ENCODE results near the gene TGM4.

The TGM4 gene

GRCh38 chr3:44862226-44862637 is 12.2 kb upstream of the TGM4 start:
- peak overlapping the region; percentile 85 for H3K27ac Mint-ChIP-seq
- H3K27me3 Mint-ChIP-seq = no peaks in the 10 kb centered on the region

GRCh38 chr3:44865272-44866035 is 9.0 kb upstream of the TGM4 start:
- no peak for DNase-seq
- Mint-ChIP-seq H3K4me3 (no peak overlapping the region), H3K36me3 (ENCODE audit: low read depth) (peaks cover 44% of the 10 kb centered on the region), H3K9me3 (no peaks in the 10 kb centered on the region), H3K27ac (peak overlapping the region; percentile 82), H3K4me1 (ENCODE audit: low read depth) (peaks cover 50% of the 10 kb centered on the region), H3K27me3 (no peaks in the 10 kb centered on the region)

More at GRCh38 chr3:44862226-44862637, 12.2 kb upstream of the TGM4 start:
- peak overlapping the region; percentile 82 for H3K4me3 Mint-ChIP-seq
- H3K4me1 Mint-ChIP-seq (ENCODE audit: low read depth) = peaks cover 50% of the 10 kb centered on the region
- H3K9me3 Mint-ChIP-seq = no peaks in the 10 kb centered on the region
- H3K36me3 Mint-ChIP-seq (ENCODE audit: low read depth) = peaks cover 39% of the 10 kb centered on the region
- DNase-seq = no peak

- Mint-ChIP-seq H3K27ac (peak overlapping the region; percentile 47), H3K4me1 (ENCODE audit: low read depth) (peaks cover 42% of the 10 kb centered on the region), H3K4me3 (no peak overlapping the region), H3K27me3 (no peaks in the 10 kb centered on the region), H3K36me3 (ENCODE audit: low read depth) (peaks cover 39% of the 10 kb centered on the region), H3K9me3 (no peaks in the 10 kb centered on the region)
- no peak for DNase-seq
Observed at GRCh38 chr3:44867421-44868111, 6.8 kb upstream of the TGM4 start.

GRCh38 chr3:44870375-44871061 is 3.9 kb upstream of the TGM4 start:
- H3K36me3 Mint-ChIP-seq (ENCODE audit: low read depth) = peaks cover 20% of the 10 kb centered on the region
- H3K4me3 Mint-ChIP-seq = no peak overlapping the region
- H3K4me1 Mint-ChIP-seq (ENCODE audit: low read depth) = peaks cover 15% of the 10 kb centered on the region
- H3K9me3 Mint-ChIP-seq = no peaks in the 10 kb centered on the region
- no peak overlapping the region for H3K27ac Mint-ChIP-seq
- DNase-seq = no peak
- no peaks in the 10 kb centered on the region for H3K27me3 Mint-ChIP-seq

GRCh38 chr3:44875596-44875995 is 1.2 kb downstream of the TGM4 start:
- Mint-ChIP-seq H3K4me3 (no peak overlapping the region), H3K9me3 (no peaks in the 10 kb centered on the region), H3K36me3 (ENCODE audit: low read depth) (no peaks in the 10 kb centered on the region), H3K27me3 (peaks cover 3% of the 10 kb centered on the region), H3K4me1 (ENCODE audit: low read depth) (no peaks in the 10 kb centered on the region), H3K27ac (no peak overlapping the region)
- no peak for DNase-seq

- Mint-ChIP-seq H3K27ac (no peak overlapping the region), H3K9me3 (no peaks in the 10 kb centered on the region)
- DNase-seq = no peak
Observed at GRCh38 chr3:44877333-44877732, 2.9 kb downstream of the TGM4 start.

GRCh38 chr3:44880284-44880683 is 5.9 kb downstream of the TGM4 start:
- H3K36me3 Mint-ChIP-seq (ENCODE audit: low read depth) = no peaks in the 10 kb centered on the region
- H3K27me3 Mint-ChIP-seq = peaks cover 13% of the 10 kb centered on the region
- H3K9me3 Mint-ChIP-seq = no peaks in the 10 kb centered on the region
- no peak overlapping the region for H3K27ac Mint-ChIP-seq
- no peak for DNase-seq
- no peak overlapping the region for H3K4me3 Mint-ChIP-seq
- H3K4me1 Mint-ChIP-seq (ENCODE audit: low read depth) = no peaks in the 10 kb centered on the region

More at GRCh38 chr3:44877333-44877732, 2.9 kb downstream of the TGM4 start:
- no peak overlapping the region for H3K4me3 Mint-ChIP-seq
- no peaks in the 10 kb centered on the region for H3K4me1 Mint-ChIP-seq (ENCODE audit: low read depth)
- no peaks in the 10 kb centered on the region for H3K36me3 Mint-ChIP-seq (ENCODE audit: low read depth)
- H3K27me3 Mint-ChIP-seq = peaks cover 4% of the 10 kb centered on the region

GRCh38 chr3:44883213-44883955 is 9.0 kb downstream of the TGM4 start:
- Mint-ChIP-seq H3K27ac (no peak overlapping the region), H3K36me3 (ENCODE audit: low read depth) (no peaks in the 10 kb centered on the region), H3K4me3 (no peak overlapping the region), H3K9me3 (no peaks in the 10 kb centered on the region), H3K4me1 (ENCODE audit: low read depth) (no peaks in the 10 kb centered on the region), H3K27me3 (peaks cover 22% of the 10 kb centered on the region)
- DNase-seq = no peak

- Mint-ChIP-seq H3K9me3 (no peaks in the 10 kb centered on the region), H3K4me3 (no peak overlapping the region), H3K36me3 (ENCODE audit: low read depth) (no peaks in the 10 kb centered on the region), H3K4me1 (ENCODE audit: low read depth) (no peaks in the 10 kb centered on the region), H3K27ac (no peak overlapping the region), H3K27me3 (peaks cover 22% of the 10 kb centered on the region)
- no peak for DNase-seq
Observed at GRCh38 chr3:44883999-44884431, 9.6 kb downstream of the TGM4 start.

- no peak for DNase-seq
- H3K4me1 Mint-ChIP-seq (ENCODE audit: low read depth) = no peaks in the 10 kb centered on the region
- H3K36me3 Mint-ChIP-seq (ENCODE audit: low read depth) = no peaks in the 10 kb centered on the region
- H3K4me3 Mint-ChIP-seq = no peak overlapping the region
- no peaks in the 10 kb centered on the region for H3K9me3 Mint-ChIP-seq
- no peak overlapping the region for H3K27ac Mint-ChIP-seq
- peaks cover 22% of the 10 kb centered on the region for H3K27me3 Mint-ChIP-seq
Observed at GRCh38 chr3:44885618-44886017, 11.2 kb downstream of the TGM4 start.

- no peak overlapping the region for H3K4me3 Mint-ChIP-seq
Observed at GRCh38 chr3:44886561-44886960, 12.2 kb downstream of the TGM4 start.

GRCh38 chr3:44887101-44887500 is 12.7 kb downstream of the TGM4 start:
- Mint-ChIP-seq H3K27ac (no peak overlapping the region), H3K4me1 (ENCODE audit: low read depth) (no peaks in the 10 kb centered on the region), H3K4me3 (no peak overlapping the region), H3K27me3 (peaks cover 22% of the 10 kb centered on the region), H3K9me3 (no peaks in the 10 kb centered on the region), H3K36me3 (ENCODE audit: low read depth) (no peaks in the 10 kb centered on the region)
- DNase-seq = no peak

More at GRCh38 chr3:44886561-44886960, 12.2 kb downstream of the TGM4 start:
- Mint-ChIP-seq H3K4me1 (ENCODE audit: low read depth) (no peaks in the 10 kb centered on the region), H3K36me3 (ENCODE audit: low read depth) (no peaks in the 10 kb centered on the region), H3K9me3 (no peaks in the 10 kb centered on the region), H3K27me3 (peaks cover 22% of the 10 kb centered on the region), H3K27ac (no peak overlapping the region)
- DNase-seq = no peak

- no peak overlapping the region for H3K27ac Mint-ChIP-seq
- no peaks in the 10 kb centered on the region for H3K36me3 Mint-ChIP-seq (ENCODE audit: low read depth)
Observed at GRCh38 chr3:44890258-44890657, 15.8 kb downstream of the TGM4 start.

GRCh38 chr3:44890852-44891251 is 16.4 kb downstream of the TGM4 start:
- H3K4me1 Mint-ChIP-seq (ENCODE audit: low read depth) = no peaks in the 10 kb centered on the region
- no peaks in the 10 kb centered on the region for H3K9me3 Mint-ChIP-seq
- DNase-seq = no peak
- peaks cover 8% of the 10 kb centered on the region for H3K27me3 Mint-ChIP-seq
- H3K27ac Mint-ChIP-seq = no peak overlapping the region
- H3K4me3 Mint-ChIP-seq = no peak overlapping the region
- H3K36me3 Mint-ChIP-seq (ENCODE audit: low read depth) = no peaks in the 10 kb centered on the region

More at GRCh38 chr3:44890258-44890657, 15.8 kb downstream of the TGM4 start:
- peaks cover 12% of the 10 kb centered on the region for H3K27me3 Mint-ChIP-seq
- H3K4me3 Mint-ChIP-seq = no peak overlapping the region
- no peaks in the 10 kb centered on the region for H3K4me1 Mint-ChIP-seq (ENCODE audit: low read depth)
- no peak for DNase-seq
- H3K9me3 Mint-ChIP-seq = no peaks in the 10 kb centered on the region
